GM23338 (cell line): ENCODE data around the gene ATP4B. TPM values are rescaled to one million over a fixed set of nuclear protein-coding genes. Genes with fewer than 3 reads are reported as not detected.

Experiments
- ATAC-seq: fragments of 200-7000 bp; cut with Tn5 transposase; 3 replicates; pipeline ENCODE4 v1.9.1; 2020
- DNase-seq: peaks from one replicate; pipeline ENCODE4 v3.0.0-alpha.2; 2015; ENCODE audit warnings: low spot score
- H2AFZ ChIP-seq: fragments of 200-600 bp; sonication (generic); 2 replicates; pipeline ENCODE4 v1.8.0; 2016; ENCODE audit warnings: antibody characterized with exemption, mild to moderate bottlenecking, moderate library complexity
- H3F3A ChIP-seq: fragments of 200-600 bp; sonication (generic); replicated peaks from 2 replicates; pipeline ENCODE4 v1.8.0; 2017; ENCODE audit warnings: antibody characterized with exemption, mixed run types, low read depth
- H3K27ac ChIP-seq: fragments of 200-600 bp; sonication (generic); 2 replicates; pipeline ENCODE4 v1.6.1; 2016; ENCODE audit warnings: low read depth
- H3K27me3 ChIP-seq: fragments of 200-600 bp; sonication (generic); 2 replicates; pipeline ENCODE4 v1.8.0; 2016; ENCODE audit warnings: mild to moderate bottlenecking, mixed run types, moderate library complexity; ENCODE audit not compliant: insufficient read depth
- H3K36me3 ChIP-seq: fragments of 200-600 bp; sonication (generic); 2 replicates; pipeline ENCODE4 v1.8.0; 2016; ENCODE audit warnings: mild to moderate bottlenecking; ENCODE audit not compliant: insufficient read depth
- H3K4me1 ChIP-seq: fragments of 200-600 bp; sonication (generic); 2 replicates; pipeline ENCODE4 v1.8.0; 2016; ENCODE audit warnings: mild to moderate bottlenecking, moderate library complexity; ENCODE audit not compliant: insufficient read depth
- H3K4me2 ChIP-seq: fragments of 200-600 bp; sonication (generic); 2 replicates; pipeline ENCODE4 v1.7.1; 2017; ENCODE audit warnings: mixed run types
- H3K4me3 ChIP-seq: fragments of 200-600 bp; sonication (generic); 2 replicates; pipeline ENCODE4 v1.6.1; 2016; ENCODE audit warnings: mixed run types
- H3K79me2 ChIP-seq: fragments of 200-600 bp; sonication (generic); replicated peaks from 2 replicates; pipeline ENCODE4 v1.8.0; 2017; ENCODE audit warnings: mild to moderate bottlenecking; ENCODE audit not compliant: insufficient read depth
- H3K9me2 ChIP-seq: fragments of 200-600 bp; sonication (generic); 2 replicates; pipeline ENCODE4 v1.8.0; 2017; ENCODE audit not compliant: insufficient read depth
- H4K20me1 ChIP-seq: fragments of 200-600 bp; sonication (generic); replicated peaks from 2 replicates; pipeline ENCODE4 v1.8.0; 2017; ENCODE audit warnings: mild to moderate bottlenecking; ENCODE audit not compliant: insufficient read depth
- H3K27ac Mint-ChIP-seq: 2 replicates; pipeline ENCODE4 v1.8.0; 2020; ENCODE audit warnings: inconsistent platforms, mild to moderate bottlenecking, moderate library complexity, mixed read lengths
- H3K27me3 Mint-ChIP-seq: 3 replicates; pipeline ENCODE4 v1.8.0; 2022; ENCODE audit warnings: low read depth, mild to moderate bottlenecking, moderate library complexity, mixed read lengths, inconsistent platforms; ENCODE audit not compliant: insufficient read depth, poor library complexity
- H3K36me3 Mint-ChIP-seq: 3 replicates; pipeline ENCODE4 v1.8.0; 2021; ENCODE audit warnings: low read depth, mild to moderate bottlenecking, inconsistent platforms, moderate library complexity, mixed read lengths
- H3K4me1 Mint-ChIP-seq: 3 replicates; pipeline ENCODE4 v1.8.0; 2020; ENCODE audit warnings: mild to moderate bottlenecking, inconsistent platforms, mixed read lengths
- H3K4me3 Mint-ChIP-seq: 3 replicates; pipeline ENCODE4 v1.8.0; 2021; ENCODE audit warnings: moderate library complexity, mild to moderate bottlenecking, inconsistent platforms, mixed read lengths
- H3K9me3 Mint-ChIP-seq: 3 replicates; pipeline ENCODE4 v1.8.0; 2020; ENCODE audit warnings: moderate library complexity, mild to moderate bottlenecking, inconsistent platforms, mixed read lengths
- CREB1 ChIP-seq: fragments of 250-450 bp; sonication (Bioruptor Pico); IDR thresholded peaks from 2 replicates; pipeline ENCODE4 v1.5.0; 2020; ENCODE audit warnings: low read depth, mild to moderate bottlenecking, moderate library complexity
- CTCF ChIP-seq, 2 experiments: fragments of 200-600 bp in 1 of 2; sonication (generic) in 1 of 2; conservative IDR thresholded peaks; 2 replicates each; pipeline versions ENCODE4 v1.5.1 to v1.6.1; 2016 to 2017; ENCODE audit warnings: antibody characterized with exemption in 2 of 2, low read depth in 2 of 2, mild to moderate bottlenecking in 2 of 2, moderate library complexity in 1 of 2
- ETS1 ChIP-seq: IDR thresholded peaks from 2 replicates; pipeline ENCODE4 v1.6.1; 2016; ENCODE audit warnings: antibody characterized with exemption
- EZH2 ChIP-seq: fragments of 200-600 bp; sonication (generic); IDR thresholded peaks from one replicate; pipeline ENCODE4 v1.8.0; 2017; ENCODE audit warnings: antibody characterized with exemption, mild to moderate bottlenecking, low read depth; ENCODE audit not compliant: unreplicated experiment
- EZH2phosphoT487 ChIP-seq: fragments of 200-600 bp; sonication (generic); IDR thresholded peaks from one replicate; pipeline ENCODE4 v1.8.1; 2018; ENCODE audit warnings: antibody characterized with exemption; ENCODE audit not compliant: unreplicated experiment
- JUNB ChIP-seq: IDR thresholded peaks from one replicate; pipeline ENCODE4 v1.6.1; 2016; ENCODE audit warnings: antibody characterized with exemption; ENCODE audit not compliant: unreplicated experiment
- NANOG ChIP-seq: IDR thresholded peaks from 2 replicates; pipeline ENCODE4 v1.6.1; 2016; ENCODE audit warnings: antibody characterized with exemption, borderline replicate concordance
- POLR2AphosphoS5 ChIP-seq: IDR thresholded peaks from 2 replicates; pipeline ENCODE4 v1.6.1; 2016; ENCODE audit warnings: antibody characterized with exemption, low read depth
- STAT1 ChIP-seq: IDR thresholded peaks from one replicate; pipeline ENCODE4 v1.6.1; 2016; ENCODE audit warnings: antibody characterized with exemption; ENCODE audit not compliant: unreplicated experiment
- ZNF114 ChIP-seq: fragments of 250-450 bp; sonication (Bioruptor Pico); IDR thresholded peaks from 2 replicates; pipeline ENCODE4 v1.5.0; 2020; ENCODE audit warnings: mild to moderate bottlenecking, moderate library complexity
- ZNF331 ChIP-seq: fragments of 250-450 bp; sonication (Bioruptor Pico); IDR thresholded peaks from 2 replicates; pipeline ENCODE4 v1.5.0; 2020; ENCODE audit warnings: low read depth, mild to moderate bottlenecking, moderate library complexity
- polyA plus RNA-seq: library from polyadenylated mRNA; unstranded; fragments of >200 nt; fragmentation: Nextera tagmentation; extraction: Ambion mirVana; gene quantifications from 2 replicates; pipeline ENCODE4 v1.2.1, GENCODE V29; 2016
- total RNA-seq: library from RNA; depleted of rRNA; stranded (reverse); fragments of >200 nt; shearing (Covaris generic); gene quantifications from 2 replicates; pipeline ENCODE4 v1.2.3, GENCODE V29; 2014
- TF ChIP-seq, protein P1 (sequence below): IDR thresholded peaks from one replicate; pipeline ENCODE4 v1.6.1; 2018; ENCODE audit warnings: antibody characterized with exemption; ENCODE audit not compliant: unreplicated experiment
- TF ChIP-seq, protein P2 (sequence below): fragments of 250-450 bp; sonication (Bioruptor Pico); IDR thresholded peaks from 2 replicates; pipeline ENCODE4 v1.5.0; 2020; ENCODE audit warnings: mild to moderate bottlenecking, moderate library complexity

ATP4B gene
- total and polyA plus RNA-seq, 2 experiments from 2014 or later: not detected

DNA sequence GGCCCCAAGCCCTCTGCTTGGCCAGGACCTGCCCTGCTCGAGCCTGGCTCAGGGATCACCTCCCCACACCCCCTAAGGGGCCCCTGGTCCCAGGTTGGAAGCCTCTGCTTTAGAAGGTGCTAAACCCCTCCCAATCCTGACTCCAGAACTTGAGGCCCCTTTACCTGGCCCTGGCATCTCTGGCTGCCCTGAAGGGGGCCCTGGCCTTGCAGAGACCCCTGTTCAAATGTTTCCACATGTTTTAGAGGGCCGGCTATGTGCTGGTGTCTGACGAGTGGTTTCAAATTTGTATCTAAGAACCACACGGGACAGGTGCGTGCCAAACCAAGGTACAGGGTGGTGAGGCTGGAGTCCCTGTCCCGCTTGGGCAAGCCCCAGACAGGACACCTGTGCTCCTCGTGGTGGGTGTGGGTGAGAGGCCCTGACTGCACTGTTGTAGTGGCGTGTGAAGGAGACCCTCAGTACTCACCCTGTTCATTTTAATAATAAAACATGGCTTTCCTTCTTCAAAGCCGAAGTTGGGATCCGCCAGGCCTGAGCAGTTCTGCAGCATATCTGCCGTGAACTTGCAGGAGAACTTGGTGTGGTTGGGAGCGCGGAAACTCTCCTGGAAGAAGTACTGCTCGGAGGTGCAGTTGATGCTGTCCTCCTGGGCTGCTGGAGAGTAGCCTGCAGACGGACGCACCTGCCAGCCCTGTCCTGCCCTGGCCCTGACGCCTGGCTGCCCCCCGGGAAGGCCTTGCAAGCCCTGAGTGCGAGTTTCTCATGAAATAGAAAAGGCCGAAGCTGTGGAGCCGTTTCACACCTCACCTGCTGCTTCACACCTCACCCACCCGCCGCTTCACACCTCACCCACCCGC is 5.4 kb downstream of the ATP4B start:
- TF ChIP-seq CREB1 (CRISPR knock-in tag) (no peak), ZNF331 (CRISPR knock-in tag) (no peak), ETS1 (no peak), CTCF (conservative IDR thresholded peaks at IDR 0.05; ENCODE audit: low read depth in 2 of 2) (no peak), POLR2AphosphoS5 (no peak), STAT1 (no peak), EZH2 (no peak), NANOG (no peak), ZNF114 (no peak), EZH2phosphoT487 (no peak), JUNB (no peak)
- TF ChIP-seq, protein P1, sequence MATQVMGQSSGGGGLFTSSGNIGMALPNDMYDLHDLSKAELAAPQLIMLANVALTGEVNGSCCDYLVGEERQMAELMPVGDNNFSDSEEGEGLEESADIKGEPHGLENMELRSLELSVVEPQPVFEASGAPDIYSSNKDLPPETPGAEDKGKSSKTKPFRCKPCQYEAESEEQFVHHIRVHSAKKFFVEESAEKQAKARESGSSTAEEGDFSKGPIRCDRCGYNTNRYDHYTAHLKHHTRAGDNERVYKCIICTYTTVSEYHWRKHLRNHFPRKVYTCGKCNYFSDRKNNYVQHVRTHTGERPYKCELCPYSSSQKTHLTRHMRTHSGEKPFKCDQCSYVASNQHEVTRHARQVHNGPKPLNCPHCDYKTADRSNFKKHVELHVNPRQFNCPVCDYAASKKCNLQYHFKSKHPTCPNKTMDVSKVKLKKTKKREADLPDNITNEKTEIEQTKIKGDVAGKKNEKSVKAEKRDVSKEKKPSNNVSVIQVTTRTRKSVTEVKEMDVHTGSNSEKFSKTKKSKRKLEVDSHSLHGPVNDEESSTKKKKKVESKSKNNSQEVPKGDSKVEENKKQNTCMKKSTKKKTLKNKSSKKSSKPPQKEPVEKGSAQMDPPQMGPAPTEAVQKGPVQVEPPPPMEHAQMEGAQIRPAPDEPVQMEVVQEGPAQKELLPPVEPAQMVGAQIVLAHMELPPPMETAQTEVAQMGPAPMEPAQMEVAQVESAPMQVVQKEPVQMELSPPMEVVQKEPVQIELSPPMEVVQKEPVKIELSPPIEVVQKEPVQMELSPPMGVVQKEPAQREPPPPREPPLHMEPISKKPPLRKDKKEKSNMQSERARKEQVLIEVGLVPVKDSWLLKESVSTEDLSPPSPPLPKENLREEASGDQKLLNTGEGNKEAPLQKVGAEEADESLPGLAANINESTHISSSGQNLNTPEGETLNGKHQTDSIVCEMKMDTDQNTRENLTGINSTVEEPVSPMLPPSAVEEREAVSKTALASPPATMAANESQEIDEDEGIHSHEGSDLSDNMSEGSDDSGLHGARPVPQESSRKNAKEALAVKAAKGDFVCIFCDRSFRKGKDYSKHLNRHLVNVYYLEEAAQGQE: no peak
- TF ChIP-seq, protein P2, sequence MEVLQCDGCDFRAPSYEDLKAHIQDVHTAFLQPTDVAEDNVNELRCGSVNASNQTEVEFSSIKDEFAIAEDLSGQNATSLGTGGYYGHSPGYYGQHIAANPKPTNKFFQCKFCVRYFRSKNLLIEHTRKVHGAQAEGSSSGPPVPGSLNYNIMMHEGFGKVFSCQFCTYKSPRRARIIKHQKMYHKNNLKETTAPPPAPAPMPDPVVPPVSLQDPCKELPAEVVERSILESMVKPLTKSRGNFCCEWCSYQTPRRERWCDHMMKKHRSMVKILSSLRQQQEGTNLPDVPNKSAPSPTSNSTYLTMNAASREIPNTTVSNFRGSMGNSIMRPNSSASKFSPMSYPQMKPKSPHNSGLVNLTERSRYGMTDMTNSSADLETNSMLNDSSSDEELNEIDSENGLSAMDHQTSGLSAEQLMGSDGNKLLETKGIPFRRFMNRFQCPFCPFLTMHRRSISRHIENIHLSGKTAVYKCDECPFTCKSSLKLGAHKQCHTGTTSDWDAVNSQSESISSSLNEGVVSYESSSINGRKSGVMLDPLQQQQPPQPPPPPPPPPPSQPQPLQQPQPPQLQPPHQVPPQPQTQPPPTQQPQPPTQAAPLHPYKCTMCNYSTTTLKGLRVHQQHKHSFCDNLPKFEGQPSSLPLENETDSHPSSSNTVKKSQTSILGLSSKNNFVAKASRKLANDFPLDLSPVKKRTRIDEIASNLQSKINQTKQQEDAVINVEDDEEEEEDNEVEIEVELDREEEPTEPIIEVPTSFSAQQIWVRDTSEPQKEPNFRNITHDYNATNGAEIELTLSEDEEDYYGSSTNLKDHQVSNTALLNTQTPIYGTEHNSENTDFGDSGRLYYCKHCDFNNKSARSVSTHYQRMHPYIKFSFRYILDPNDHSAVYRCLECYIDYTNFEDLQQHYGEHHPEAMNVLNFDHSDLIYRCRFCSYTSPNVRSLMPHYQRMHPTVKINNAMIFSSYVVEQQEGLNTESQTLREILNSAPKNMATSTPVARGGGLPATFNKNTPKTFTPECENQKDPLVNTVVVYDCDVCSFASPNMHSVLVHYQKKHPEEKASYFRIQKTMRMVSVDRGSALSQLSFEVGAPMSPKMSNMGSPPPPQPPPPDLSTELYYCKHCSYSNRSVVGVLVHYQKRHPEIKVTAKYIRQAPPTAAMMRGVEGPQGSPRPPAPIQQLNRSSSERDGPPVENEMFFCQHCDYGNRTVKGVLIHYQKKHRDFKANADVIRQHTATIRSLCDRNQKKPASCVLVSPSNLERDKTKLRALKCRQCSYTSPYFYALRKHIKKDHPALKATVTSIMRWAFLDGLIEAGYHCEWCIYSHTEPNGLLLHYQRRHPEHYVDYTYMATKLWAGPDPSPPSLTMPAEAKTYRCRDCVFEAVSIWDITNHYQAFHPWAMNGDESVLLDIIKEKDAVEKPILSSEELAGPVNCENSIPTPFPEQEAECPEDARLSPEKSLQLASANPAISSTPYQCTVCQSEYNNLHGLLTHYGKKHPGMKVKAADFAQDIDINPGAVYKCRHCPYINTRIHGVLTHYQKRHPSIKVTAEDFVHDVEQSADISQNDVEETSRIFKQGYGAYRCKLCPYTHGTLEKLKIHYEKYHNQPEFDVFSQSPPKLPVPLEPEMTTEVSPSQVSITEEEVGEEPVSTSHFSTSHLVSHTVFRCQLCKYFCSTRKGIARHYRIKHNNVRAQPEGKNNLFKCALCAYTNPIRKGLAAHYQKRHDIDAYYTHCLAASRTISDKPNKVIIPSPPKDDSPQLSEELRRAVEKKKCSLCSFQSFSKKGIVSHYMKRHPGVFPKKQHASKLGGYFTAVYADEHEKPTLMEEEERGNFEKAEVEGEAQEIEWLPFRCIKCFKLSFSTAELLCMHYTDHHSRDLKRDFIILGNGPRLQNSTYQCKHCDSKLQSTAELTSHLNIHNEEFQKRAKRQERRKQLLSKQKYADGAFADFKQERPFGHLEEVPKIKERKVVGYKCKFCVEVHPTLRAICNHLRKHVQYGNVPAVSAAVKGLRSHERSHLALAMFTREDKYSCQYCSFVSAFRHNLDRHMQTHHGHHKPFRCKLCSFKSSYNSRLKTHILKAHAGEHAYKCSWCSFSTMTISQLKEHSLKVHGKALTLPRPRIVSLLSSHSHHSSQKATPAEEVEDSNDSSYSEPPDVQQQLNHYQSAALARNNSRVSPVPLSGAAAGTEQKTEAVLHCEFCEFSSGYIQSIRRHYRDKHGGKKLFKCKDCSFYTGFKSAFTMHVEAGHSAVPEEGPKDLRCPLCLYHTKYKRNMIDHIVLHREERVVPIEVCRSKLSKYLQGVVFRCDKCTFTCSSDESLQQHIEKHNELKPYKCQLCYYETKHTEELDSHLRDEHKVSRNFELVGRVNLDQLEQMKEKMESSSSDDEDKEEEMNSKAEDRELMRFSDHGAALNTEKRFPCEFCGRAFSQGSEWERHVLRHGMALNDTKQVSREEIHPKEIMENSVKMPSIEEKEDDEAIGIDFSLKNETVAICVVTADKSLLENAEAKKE (CRISPR knock-in tag): no peak
- Mint-ChIP-seq H3K36me3 (no peaks in the 10 kb centered on the region), H3K27ac (no peak overlapping the region), H3K9me3 (no peaks in the 10 kb centered on the region), H3K4me3 (no peak overlapping the region), H3K4me1 (peaks cover 16% of the 10 kb centered on the region), H3K27me3 (peaks cover 11% of the 10 kb centered on the region)
- Histone ChIP-seq H3K79me2 (no peaks in the 10 kb centered on the region), H2AFZ (no peak overlapping the region), H3K9me2 (no peaks in the 10 kb centered on the region), H3F3A (no peaks in the 10 kb centered on the region), H3K4me3 (no peak overlapping the region), H4K20me1 (no peaks in the 10 kb centered on the region), H3K4me1 (no peaks in the 10 kb centered on the region), H3K27me3 (no peaks in the 10 kb centered on the region), H3K36me3 (no peaks in the 10 kb centered on the region), H3K4me2 (no peak overlapping the region), H3K27ac (no peak overlapping the region)
- no peak for ATAC-seq
- no peak for DNase-seq
